AG09319 (cell line): Measurements from ENCODE around the gene SPTBN2.

ENCODE experiments used
- DNase-seq: peaks from one replicate; pipeline ENCODE4 v3.0.0-alpha.2; 2010; ENCODE audit warnings: low read depth; ENCODE audit errors: extremely low read depth
- TF ChIP-seq, protein P1 (sequence below): IDR thresholded peaks from 2 replicates; pipeline ENCODE4 v1.5.1; 2011; ENCODE audit warnings: low read depth, mild to moderate bottlenecking, inconsistent platforms, low read length, moderate library complexity

Gene SPTBN2

DNA sequence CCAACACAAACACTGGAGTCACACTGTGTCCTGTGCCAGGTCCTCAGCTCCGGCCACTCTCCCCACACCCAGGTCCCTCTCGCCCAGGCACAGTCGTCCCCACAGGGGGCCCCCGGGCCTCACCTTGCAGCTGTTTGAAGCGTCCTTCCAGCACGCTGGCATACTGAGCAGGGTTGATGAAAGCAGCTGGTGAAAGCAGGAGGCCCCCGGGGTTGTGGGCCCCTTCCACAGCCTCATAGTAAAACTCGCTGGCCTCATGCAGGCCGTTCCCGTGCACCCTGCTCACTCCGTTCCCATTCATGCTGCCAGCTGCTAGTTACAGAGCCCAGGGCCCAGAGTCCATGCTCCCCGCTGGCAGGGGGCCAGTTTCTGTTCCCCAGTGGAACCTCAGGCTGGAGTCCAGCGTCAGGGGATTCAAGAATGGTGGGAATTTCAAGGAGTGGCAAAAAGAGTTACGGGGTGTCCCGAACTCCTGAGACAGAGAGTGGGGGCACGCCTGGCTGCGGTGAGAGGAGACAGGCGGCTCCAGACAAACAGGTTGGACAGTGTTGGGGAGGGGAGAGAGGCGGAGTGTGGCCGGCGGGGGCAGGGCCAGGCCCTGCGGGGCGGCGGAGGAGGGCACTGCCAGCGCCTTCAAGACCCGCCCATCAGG, 10.6 kb downstream of the SPTBN2 start:
- no peak for DNase-seq
- TF ChIP-seq, protein P1, sequence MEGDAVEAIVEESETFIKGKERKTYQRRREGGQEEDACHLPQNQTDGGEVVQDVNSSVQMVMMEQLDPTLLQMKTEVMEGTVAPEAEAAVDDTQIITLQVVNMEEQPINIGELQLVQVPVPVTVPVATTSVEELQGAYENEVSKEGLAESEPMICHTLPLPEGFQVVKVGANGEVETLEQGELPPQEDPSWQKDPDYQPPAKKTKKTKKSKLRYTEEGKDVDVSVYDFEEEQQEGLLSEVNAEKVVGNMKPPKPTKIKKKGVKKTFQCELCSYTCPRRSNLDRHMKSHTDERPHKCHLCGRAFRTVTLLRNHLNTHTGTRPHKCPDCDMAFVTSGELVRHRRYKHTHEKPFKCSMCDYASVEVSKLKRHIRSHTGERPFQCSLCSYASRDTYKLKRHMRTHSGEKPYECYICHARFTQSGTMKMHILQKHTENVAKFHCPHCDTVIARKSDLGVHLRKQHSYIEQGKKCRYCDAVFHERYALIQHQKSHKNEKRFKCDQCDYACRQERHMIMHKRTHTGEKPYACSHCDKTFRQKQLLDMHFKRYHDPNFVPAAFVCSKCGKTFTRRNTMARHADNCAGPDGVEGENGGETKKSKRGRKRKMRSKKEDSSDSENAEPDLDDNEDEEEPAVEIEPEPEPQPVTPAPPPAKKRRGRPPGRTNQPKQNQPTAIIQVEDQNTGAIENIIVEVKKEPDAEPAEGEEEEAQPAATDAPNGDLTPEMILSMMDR: no peak

DNA sequence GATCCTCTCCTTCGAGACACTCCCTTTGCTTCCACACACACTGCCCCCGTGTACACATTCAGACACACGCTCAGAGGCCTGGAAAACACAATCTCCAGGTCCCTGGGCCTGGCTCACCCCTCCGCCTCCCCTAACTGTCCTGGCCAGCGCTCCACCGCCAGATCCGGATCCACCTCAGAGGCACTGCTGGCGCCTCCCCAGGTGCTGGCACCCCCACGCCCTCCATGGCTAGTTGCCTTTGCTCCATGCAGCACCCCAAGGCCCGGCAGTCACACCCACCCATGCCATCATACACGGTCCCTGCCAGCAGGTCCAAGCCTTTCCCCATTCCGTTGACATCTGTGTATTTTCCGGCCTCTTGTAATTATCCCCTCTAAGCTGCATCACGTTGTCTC, 11.1 kb downstream of the SPTBN2 start:
- DNase-seq: no peak
- TF ChIP-seq, protein P1: no peak

DNA sequence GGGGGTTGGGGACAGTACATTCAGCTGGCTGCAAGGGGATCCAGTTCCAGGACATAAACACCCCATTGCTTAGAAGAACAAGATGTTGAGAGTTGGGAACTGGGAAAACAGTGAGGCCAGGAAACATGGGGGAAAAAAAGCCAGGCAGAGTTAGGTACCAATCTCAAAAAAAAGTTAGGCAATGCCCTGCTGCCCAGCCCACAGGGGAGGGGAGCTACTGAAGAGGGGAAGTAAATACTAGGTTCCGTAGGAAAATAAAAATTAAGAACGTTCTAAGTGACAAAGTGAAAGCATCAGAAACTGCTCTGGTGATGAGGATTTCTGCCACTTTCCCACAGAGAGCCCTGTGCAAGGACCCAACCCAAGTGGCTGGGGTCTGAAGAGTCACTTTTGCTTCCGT, 12.0 kb downstream of the SPTBN2 start:
- no peak for DNase-seq
- TF ChIP-seq, protein P1: no peak

DNA sequence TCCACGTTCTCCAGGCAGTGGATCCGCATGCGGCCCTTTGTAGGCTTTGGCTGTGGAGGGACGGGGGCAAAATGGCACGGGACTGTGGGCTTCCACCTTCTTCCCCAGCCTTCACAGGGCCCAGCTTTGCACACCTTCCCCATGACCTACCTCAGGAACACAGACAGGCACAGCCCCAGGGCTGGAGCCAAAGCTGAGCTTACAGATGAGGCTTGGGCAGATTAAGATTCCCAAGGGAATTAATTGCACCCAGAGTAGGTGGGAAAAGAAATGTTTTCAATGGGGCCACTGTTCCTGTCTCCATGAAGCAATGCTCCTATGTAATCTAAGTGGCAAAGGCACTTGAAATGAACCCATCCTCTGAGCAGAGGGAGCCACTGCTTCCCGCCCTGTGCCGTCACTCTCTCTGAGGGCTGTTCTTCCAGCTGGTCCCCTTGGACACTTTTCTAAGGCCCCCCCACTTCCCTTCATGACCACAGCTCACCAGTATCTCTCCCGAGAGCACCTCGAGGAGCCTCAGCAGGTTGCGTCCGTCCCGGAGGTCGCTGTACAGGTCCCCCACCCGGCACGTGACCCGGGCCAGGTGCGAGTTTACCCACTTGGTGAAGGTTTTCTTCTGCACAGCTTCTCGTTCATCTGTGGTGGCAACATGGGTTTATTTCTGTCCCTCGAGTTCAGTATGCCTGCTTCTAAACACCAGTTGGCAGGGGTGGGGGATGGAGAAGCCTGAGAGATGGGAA, 13.5 kb downstream of the SPTBN2 start:
- TF ChIP-seq, protein P1: no peak
- DNase-seq: no peak

GRCh38 chr11:66713746-66714480, 15.1 kb downstream of the SPTBN2 start:
- no peak for DNase-seq
- TF ChIP-seq, protein P1: no peak

GRCh38 chr11:66710384-66710930, 18.6 kb downstream of the SPTBN2 start:
- TF ChIP-seq, protein P1: no peak
- DNase-seq: no peak

- TF ChIP-seq, protein P1: no peak
- no peak for DNase-seq
Measured at GRCh38 chr11:66708701-66709100, 20.3 kb downstream of the SPTBN2 start.
